Measurements from ENCODE around the gene ZNF605.
A peak's percentile ranks its signal among the peaks of the same experiment; 100 is the strongest.
"Not testable (repeated sequence)": the region's sequence is repeated elsewhere in the genome, so short reads cannot be mapped to it uniquely, and the experiment has no call there.

The ZNF605 gene

DNA sequence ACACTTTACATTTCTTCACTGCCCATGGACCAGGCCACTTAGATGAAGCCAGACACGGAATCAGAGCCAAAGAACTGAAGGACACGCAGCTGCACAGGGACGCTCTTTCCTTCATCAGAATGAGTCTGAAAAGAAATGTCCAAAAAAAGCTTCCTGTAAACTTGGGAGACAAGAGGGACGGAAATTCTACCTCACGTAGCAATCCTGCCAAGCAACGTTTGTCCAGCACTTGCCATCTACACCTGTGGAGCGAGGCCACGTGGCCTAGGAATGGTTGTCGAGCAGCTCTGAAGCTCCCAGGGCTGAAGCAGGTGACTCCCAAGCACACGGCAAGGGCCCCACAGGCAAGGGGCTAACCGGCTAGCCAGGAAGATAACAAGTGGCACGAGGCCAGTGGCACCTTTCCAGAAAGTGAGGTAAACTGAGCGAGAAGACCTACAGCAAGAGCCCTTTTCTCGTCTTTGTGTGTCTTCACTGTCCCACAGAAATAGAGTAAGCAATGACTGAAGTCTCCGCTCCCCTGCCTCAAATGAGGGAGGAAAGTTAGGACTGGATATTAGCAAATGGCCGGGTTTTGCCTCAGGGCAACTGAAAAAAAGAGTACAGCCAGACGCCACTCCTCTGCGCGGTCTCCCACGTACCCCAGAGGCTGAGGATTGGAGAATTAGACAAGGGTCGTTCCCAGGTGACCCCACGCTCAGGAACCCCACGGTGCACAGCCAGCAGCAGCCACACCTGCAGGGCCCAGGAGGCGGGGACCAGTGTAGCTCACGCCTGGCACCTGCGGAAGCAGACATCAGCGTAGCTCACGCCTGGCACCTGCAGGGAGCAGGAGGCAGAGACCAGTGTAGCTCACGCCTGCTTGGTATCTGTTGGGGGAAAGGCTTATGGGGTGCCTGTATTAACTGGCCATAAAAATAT, 7.7 kb downstream of the ZNF605 start:
- DNase-seq (ENCODE audit: low read depth in 2 of 2) = no peak

DNA sequence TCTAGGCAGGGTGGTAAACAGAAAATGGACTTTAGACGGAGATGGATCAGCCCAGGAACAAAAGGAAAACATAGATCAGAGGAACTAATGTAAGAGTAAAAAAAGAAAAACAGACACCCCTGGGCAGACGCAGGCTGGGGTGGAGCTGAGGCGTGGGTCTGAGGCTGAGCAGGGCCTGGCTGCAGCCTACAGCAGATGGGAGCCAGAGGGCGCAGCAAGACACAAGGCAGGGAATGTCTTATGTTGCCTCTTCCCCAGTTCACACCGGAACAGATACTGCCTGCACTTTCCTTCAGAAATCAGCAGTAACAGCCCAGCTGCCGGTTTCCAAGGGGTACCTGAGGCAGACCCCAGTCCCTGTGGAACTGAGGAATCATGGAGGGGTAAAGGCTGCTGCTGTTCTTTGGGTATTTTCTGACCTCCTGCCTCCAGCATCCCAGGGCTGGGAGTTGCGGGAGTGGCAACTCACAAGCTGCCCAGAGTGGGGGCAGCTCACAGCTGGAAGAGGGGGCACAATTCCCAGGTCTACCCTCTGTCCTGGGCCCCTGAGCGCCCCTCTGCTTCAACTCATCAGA, 9.8 kb downstream of the ZNF605 start:
- no peak for DNase-seq (ENCODE audit: low read depth in 2 of 2)

DNA sequence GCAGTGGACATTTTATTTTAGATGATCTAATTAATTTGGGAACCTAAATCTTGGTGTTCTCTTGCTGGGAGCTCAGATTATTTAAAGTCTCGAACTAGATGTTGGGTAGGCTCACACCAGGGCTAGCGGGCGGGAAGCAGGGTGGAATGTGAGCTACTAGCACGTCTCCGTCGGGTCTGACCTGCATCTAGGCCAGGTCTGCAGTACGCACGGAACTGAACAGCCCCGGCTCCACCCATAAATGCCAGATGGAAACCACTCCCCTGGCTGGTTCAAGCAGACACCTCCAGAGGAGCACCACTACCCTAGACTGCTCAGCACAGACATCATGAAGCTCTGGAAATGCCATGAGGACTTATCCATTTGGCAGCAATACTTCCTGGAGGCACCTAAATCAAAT, 10.3 kb downstream of the ZNF605 start:
- no peak for DNase-seq (ENCODE audit: low read depth in 2 of 2)

DNA sequence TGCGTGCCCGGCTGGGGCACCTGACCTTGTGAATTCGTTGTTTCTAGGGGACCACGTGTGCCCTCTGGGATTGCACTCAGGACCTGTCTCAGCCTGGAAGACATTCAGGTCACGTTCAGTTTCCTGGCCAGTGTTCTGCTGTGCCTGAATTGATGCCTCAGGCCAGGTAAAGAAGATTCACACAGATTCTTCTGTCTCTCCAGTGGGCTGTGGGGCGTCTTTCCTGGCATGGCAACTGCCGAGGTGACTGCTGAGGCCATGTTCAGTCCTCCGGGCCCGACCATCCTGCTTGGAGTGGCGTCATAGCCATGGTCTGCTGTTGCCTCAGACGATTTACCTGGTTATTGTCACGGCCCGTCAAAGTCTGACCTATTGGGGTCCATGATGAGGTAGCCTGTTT, 13.5 kb downstream of the ZNF605 start:
- no peak for DNase-seq (ENCODE audit: low read depth in 2 of 2)

DNA sequence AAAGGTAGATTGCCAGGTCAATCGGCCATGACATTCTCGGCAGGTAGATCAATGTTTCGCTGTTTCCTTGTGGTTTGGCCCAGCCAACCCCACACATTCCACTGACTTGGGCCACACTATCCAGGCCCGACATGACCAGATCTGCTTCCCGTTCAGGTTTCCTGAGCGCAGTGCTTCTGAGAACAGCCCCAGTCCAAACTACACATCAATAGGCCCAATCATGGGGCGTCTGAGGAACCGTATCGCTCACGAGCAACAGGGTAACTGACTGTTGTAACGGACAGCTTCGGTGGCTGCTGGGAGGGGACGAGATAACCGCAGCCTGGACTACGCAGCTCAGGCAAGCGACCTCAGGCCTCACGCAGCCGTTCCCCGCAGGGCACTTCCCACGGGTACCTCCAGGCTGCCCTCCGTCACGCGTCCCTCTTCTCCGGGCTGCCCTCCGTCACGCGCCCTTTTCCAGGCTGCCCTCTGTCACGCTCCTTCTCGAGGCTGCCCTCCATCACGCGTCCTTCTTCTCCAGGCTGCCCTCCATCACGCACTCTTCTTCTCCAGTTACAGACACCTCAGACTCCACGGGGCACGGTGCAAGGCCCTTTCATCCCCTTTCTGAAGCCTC, 14.7 kb downstream of the ZNF605 start:
- DNase-seq (ENCODE audit: low read depth in 2 of 2) = no peak

DNA sequence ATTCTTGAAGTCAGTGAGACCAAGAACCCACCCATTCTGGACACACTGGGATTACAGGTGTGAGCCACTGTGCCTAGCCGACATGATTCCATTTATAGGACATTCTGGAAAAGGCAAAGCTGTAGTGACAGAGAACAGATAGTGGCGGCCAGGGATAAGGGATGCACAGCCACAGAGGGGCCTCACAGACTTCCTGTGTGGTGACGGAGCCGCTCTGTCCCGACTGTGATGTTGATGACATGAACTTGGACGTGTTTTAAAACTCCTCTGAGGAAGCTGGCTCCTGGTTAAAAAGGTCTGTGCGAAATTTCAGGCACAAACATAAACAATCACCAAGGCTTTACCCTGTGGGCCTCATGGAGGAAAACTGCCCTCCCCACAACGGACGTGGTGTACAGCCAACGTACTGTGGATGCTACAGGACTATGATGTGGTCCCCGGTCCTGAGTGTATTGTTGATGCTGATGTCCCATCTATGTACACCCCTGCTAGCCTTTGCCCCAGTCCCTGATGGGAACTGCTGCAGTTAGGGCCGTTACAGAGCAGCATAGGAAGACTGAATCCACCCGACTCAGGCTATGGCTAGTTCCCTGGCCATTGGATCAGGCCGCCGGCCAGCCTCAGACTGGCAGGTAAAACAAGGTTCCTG, 15.9 kb downstream of the ZNF605 start:
- DNase-seq (ENCODE audit: low read depth in 2 of 2) = no peak

DNA sequence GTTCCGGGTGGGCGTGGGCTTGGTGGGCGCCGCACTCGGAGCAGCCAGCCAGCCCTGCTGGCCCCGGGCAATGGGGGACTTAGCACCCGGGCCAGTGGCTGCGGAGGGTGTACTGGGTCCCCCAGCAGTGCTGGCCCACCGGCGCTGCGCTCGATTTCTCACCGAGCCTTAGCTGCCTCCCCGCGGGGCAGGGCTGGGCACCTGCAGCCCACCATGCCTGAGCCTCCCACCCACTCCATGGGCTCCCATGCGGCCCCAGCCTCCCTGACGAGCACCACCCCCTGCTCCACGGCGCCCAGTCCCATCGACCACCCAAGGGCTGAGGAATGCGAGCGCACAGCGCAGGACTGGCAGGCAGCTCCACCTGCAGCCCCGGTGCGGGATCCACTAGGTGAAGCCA, 17.3 kb downstream of the ZNF605 start:
- DNase-seq (ENCODE audit: low read depth in 2 of 2) = not testable (repeated sequence)

DNA sequence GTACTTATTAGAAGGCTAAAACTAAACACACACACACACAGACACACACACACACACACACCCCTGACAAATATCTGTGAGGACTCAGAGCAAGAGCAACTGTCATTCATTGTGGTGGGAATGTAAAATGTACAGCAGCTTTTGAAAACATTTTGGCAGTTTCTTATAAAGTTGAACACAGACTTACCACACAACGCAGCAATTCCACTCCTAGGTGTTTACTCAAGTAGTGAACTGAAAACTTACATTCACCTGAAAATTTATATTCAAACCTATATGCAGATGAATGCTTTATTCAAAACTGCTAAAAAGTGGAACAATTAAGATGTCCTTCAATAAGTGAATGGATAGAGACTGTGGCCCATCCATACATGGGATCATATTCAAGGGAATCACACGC, 18.6 kb downstream of the ZNF605 start:
- no peak for DNase-seq (ENCODE audit: low read depth in 2 of 2)

DNA sequence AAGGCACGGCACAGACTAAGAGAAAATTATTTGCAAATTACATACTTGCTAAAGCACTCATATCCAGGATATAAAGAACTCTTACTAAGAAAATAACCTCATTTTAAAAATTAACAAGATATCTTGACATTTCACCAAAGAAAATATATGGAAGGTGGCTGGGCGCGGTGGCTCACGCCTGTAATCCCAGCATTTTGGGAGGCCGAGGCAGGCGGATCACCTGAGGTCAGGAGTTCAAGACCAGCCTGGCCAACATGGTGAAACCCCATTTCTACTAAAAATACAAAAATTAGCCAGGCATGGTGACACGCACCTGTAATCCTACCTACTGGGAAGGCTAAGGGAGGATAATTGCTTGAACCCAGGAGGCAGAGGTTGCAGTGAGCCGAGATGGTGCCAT, 19.2 kb downstream of the ZNF605 start:
- not testable (repeated sequence) for DNase-seq (ENCODE audit: low read depth in 2 of 2)

DNA sequence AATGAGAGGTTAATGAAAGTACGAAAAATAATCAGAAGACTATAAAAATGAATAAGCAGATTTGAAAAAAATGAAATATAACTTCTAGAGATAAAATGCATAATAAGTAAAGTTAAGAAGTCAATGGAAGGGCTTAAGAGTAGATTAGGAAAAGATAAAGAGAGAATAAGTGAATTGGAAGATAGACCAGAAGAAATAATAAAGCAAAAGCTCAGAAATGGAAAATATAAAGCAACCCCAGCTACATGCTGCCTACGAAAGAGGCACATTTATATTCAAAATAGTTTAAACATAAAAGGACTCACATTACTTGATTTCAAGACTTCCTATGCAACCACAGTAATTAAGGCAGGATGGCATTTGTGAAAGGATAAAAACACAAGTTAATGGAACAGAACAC, 19.9 kb downstream of the ZNF605 start:
- no peak for DNase-seq (ENCODE audit: low read depth in 2 of 2)

DNA sequence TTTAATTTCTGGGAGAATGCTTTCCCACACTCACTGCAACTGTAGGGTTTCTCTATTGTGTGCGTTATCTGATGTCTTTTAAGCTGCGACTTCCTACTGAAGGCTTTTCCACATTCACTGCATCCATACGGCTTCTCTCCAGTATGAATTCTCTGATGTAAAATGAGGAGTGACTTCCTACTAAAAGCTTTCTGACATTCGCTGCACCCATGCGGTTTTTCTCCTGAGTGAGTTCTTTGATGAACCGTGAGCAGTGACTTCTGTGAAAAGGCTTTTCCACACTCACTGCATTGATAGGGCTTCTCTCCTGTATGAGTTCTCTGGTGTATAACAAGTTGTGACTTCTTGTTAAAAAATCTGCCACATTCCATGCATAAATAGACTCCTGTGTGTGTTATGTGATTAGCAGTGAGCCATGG, 29.7 kb downstream of the ZNF605 start:
- no peak for DNase-seq (ENCODE audit: low read depth in 2 of 2)

DNA sequence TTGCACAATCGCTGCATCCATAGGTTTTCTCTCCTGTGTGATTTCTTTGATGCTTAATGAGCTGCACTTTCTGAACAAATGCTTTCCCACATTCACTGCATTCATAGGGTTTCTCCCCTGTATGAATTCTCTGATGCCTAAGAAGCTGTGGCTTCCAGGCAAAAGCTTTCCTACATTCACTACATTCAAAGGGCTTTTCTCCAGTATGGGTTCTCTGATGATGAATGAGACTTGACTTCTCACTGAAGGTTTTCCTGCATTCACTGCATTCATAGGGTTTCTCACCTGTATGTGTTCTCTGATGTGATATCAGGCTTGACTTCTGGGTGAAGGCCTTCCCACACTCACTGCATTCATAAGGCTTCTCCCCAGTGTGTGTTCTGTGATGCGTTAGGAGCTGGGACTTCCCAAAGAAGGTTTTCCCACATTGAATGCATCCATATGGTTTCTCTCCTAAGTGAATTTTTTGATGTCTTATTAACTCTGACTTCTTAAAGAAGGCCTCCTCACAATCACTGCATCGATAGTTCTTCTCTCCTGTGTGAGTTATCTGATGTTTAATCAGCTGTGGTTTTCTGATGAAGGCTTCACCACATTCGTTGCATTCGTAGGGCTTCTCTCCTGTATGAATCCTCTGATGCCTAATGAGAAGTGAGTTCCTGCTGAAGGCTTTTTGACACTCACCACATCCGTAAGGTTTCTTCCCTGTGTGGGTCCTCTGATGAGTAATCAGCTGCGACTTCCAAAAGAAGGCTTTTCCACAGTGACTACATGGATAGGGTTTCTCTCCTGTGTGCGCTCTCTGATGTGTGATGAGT, 30.3 kb downstream of the ZNF605 start:
- DNase-seq (ENCODE audit: low read depth in 2 of 2) = no peak

DNA sequence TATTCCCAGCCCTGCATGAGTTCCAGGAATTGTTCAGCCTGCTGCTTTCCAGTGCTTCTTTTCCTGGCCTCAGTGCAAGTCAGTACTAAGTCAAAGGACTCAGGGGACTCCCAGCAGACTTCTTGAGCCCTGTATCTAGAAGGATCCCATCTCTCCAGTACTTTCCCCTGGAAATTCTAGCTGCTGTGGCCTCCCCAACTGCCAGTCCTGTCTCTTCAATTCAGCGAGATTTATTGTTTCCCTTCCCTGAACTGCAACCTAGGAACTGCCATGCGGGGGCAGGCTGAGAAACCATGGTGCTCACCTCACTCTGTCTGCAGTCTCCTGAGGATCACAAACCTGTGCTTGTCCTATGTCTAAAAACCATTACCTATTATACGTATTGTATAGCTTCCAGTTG, 31.8 kb downstream of the ZNF605 start:
- no peak for DNase-seq (ENCODE audit: low read depth in 2 of 2)

DNA sequence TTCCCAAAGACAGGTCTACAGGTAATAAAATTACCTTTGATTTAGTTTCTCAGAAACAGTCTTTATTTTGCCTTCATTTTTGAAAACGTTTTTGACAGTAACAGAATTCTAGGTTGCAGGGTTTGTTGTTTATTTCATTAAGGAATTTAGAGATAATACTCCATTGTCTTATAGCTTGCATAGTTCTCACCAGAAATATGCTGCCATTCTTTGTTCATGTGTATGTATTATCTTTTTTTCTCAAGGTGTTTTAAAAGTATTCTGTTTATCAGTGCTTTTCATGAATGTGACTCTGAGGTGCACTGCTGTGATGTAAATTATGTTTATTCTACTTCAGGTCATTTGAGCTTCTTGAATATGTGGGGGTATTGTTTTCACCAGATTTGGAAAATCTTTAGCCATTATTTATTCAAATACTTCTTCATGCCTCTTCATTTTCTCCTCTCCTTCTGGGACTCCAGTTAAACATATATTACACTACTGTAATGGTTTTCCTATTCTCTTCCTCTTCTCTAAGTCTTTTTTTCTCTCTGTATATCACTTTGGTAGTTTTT, 32.7 kb downstream of the ZNF605 start:
- no peak for DNase-seq (ENCODE audit: low read depth in 2 of 2)

DNA sequence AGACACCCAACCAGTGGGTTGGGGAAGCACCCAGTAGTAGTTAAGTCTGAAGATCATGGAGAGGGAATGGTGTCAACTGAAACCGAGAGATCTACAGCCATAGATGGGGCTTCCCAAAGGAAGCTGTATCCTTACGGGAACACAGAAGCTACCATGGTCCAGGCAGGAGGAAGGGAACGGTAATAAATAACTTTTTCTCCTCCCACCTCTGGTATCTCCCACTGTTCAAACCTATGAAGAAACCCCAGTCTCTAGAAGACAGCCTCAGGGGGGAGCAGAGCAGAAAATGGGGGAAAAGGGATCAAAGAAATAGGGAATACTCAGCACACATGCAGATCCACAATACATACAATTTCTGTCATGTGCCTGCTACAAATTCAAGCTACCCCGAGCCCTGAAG, 33.4 kb downstream of the ZNF605 start:
- no peak for DNase-seq (ENCODE audit: low read depth in 2 of 2)

DNA sequence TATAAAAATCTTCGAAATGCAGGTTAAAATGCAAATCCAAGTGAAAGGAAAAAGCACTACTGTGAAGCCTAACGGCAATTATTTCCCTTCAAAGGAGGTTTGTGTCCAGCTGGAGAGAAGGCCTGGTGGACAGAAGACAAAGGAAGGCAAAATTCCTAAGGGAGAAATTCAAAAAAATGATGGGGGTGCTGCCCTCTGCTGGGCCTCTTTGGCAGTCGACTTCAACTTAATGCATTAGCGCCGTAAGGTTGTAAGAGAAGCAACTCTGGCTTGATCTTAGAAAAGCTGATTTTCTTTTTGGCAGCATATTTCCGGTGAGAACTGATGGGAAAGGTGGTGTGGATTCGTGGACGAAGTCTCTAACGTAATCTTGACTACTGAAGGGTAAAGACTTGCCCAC, 34.4 kb downstream of the ZNF605 start:
- no peak for DNase-seq (ENCODE audit: low read depth in 2 of 2)

DNA sequence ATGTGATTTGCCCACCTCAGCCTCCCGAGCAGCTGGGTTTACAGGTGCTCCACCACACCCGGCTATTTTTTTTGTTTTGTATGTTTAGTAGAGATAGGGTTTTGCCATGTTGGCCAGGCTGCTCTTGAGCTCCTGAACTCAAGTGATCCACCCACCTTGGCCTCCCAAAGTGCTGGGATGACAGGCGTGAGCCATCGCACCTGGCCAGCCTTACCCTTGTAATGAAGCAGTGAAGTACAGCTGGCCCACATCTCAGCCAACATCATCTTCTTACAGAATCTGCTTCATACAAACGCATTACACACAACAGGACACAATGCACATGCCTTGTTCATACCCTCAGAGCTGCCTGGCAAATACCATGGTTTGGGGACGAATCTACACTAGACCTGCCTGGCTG, 37.4 kb downstream of the ZNF605 start:
- no peak for DNase-seq (ENCODE audit: low read depth in 2 of 2)

DNA sequence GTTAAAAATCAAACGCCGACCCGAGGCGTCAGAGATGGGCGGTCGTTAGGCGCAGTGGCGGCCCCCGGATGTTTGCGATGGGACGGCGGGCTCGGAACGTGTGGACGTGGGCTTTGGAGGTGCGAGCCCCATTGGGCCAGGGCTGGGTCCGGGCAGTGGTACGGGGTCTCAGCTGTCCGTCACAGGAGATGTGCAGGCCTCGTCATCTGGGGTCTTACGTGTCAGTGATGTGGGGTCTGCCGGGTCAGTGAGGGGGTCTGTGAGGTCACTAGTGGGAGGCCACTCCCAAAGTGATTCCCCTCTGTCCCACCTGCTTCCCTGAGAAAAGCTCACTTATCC, 47.1 kb downstream of the ZNF605 start:
- no peak for DNase-seq (ENCODE audit: low read depth in 2 of 2)

DNA sequence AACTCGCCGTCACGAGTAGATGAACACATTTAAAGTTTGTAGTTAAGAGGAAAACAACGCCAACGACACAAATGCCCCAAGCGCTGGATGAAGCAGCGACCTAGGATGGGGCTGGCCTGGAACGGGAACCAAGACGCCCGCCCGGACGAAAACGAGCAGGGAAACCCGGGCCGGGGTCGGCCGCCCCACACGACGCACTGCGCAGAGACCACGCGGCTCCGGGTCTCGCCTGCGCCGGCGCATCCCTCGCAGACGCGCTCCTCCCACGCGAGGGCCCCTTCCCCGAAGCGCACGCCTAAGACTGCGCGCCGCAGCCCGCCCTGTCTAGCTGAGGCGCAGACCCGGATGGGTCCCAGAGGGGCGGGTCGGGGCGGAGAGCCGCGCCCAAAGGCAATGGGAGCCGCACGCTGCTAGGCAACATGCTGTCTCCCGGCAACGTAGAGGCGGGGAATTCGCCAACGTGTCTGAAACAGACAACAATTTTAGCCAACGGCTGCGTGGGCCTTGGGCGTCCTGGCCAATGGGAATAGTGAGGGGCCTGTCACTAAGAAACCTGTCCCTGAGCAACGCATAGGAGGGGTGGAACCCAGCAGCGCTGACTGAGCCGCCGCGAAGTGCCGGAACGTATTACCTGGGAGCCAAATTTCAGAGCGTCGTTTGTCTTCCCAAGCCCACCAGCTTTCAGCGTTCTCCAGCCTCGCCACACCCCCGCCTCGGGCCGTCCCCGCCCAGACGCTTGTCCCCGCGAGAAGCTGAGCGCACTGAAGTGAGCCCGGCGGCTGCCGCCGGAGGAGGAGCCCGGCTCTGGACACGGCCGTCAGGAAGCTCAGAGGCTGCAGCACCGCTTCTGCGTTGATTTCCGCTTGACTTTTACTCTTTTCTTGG, 47.7 kb downstream of the ZNF605 start:
- peak; percentile 93 to 96 for DNase-seq (ENCODE audit: low read depth in 2 of 2)

DNA sequence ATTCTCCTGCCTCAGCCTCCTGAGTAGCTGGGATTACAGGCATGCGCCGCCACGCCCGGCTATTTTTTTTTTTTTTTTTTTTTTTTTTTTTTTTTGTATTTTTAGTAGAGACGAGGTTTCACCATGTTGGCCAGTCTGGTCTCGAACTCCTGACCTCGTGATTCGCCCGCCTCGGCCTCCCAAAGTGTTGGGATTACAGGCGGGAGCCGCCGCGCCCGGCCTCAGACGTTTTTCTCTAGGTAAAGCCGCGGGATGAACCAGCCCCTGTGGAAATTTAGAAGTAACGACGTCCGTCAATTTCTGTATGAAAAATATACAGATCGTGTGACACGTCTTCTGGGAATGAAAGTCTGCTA, 48.3 kb downstream of the ZNF605 start:
- not testable (repeated sequence) for DNase-seq (ENCODE audit: low read depth in 2 of 2)

DNA sequence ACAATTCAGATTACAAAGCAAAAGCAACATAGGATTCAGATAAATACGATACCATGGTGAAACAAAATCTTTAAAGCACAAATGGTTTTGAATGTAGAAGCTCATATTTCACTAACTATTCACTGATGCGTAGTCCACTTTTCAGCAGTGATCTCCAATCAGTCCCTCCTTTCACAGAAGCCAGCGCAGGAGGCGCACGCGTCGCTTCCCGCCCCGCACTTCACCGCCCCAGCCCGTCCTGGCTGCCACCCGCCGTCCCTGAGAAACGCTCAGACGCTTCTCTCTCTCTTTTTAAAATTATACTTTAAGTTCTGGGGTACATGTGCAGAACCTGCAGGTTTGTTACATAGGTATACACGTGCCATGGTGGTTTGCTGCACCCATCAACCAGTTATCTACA, 48.9 kb downstream of the ZNF605 start:
- DNase-seq (ENCODE audit: low read depth in 2 of 2) = no peak

All from stimulated activated CD8-positive, alpha-beta memory T cell treated with anti-CD3 and anti-CD28 coated beads, Interleukin-15, amount 100 ng/mL, for 4 hours (primary cell).